ENCODE measurements around the gene MYO1E.
"Not testable (repeated sequence)": the region's sequence is repeated elsewhere in the genome, so short reads cannot be mapped to it uniquely, and the experiment has no call there.

The MYO1E gene

GRCh38 chr15:59346951-59347350 lies 25.7 kb downstream of the MYO1E start:
- Histone ChIP-seq H3K36me3 (ENCODE audit: insufficient read depth, low read length) (no peaks in the 10 kb centered on the region), H3K9me3 (replicated peaks; ENCODE audit: low read length) (no peaks in the 10 kb centered on the region), H3K4me1 (ENCODE audit: control insufficient read depth, insufficient read depth, low read length) (peaks cover 24% of the 10 kb centered on the region), H3K27me3 (ENCODE audit: control insufficient read depth, insufficient read depth, low read length) (no peaks in the 10 kb centered on the region), H3K4me2 (ENCODE audit: low read length) (no peak overlapping the region), H3K4me3 (ENCODE audit: low read length) (no peak overlapping the region), H3K9ac (ENCODE audit: low read depth, low read length) (no peak overlapping the region)

DNA sequence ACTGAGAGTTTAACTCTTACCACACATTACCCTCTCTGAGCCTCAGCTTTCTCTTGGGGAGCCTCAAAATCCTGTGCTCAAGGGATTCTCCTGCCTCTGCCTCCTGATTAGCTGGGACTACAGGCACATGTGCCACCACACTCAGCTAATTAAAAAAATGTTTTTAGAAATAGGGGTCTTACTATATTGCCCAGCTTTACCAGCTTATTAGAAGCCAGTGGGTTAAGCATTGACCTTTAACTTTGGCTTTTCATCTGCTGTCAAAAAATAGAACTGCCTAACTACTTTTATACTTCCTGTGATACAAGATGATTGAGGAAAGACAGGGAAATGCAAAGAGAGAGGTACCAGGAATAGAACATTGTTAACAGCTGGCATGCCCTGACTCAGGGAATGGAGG lies 27.3 kb downstream of the MYO1E start:
- H3K9ac ChIP-seq (ENCODE audit: low read depth, low read length): no peak overlapping the region
- peaks cover 14% of the 10 kb centered on the region for H3K4me1 ChIP-seq (ENCODE audit: control insufficient read depth, insufficient read depth, low read length)
- no peaks in the 10 kb centered on the region for H3K27me3 ChIP-seq (ENCODE audit: control insufficient read depth, insufficient read depth, low read length)
- no peaks in the 10 kb centered on the region for H3K36me3 ChIP-seq (ENCODE audit: insufficient read depth, low read length)
- no peak overlapping the region for H3K4me2 ChIP-seq (ENCODE audit: low read length)
- no peaks in the 10 kb centered on the region for H3K9me3 ChIP-seq (replicated peaks; ENCODE audit: low read length)
- H3K4me3 ChIP-seq (ENCODE audit: low read length): no peak overlapping the region

DNA sequence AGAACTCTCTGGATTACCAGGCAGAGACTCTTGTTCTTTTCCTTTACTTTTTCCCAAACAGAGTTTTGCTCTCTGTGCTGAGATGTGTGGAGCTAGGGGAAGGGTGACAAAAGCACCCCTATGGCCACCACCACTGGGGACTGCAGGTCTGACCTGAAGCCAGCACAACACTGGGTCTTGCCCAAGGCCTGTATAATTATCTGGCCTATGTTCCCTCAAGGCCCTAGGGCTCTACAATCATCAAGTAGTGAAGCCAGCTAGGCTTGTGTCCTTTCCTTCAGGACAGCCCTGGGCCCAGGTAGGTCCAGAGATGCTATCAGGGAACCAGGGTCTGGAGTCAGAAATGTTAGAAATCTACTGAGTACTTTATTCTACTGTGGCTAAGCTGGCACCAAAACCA lies 28.4 kb downstream of the MYO1E start:
- H3K27me3 ChIP-seq (ENCODE audit: control insufficient read depth, insufficient read depth, low read length): no peaks in the 10 kb centered on the region
- no peak overlapping the region for H3K4me3 ChIP-seq (ENCODE audit: low read length)
- H3K9ac ChIP-seq (ENCODE audit: low read depth, low read length): no peak overlapping the region
- no peaks in the 10 kb centered on the region for H3K9me3 ChIP-seq (replicated peaks; ENCODE audit: low read length)
- H3K4me1 ChIP-seq (ENCODE audit: control insufficient read depth, insufficient read depth, low read length): peaks cover 12% of the 10 kb centered on the region
- no peaks in the 10 kb centered on the region for H3K36me3 ChIP-seq (ENCODE audit: insufficient read depth, low read length)
- H3K4me2 ChIP-seq (ENCODE audit: low read length): no peak overlapping the region

GRCh38 chr15:59340325-59340724 lies 32.3 kb downstream of the MYO1E start:
- Histone ChIP-seq H3K4me3 (ENCODE audit: low read length) (no peak overlapping the region), H3K9ac (ENCODE audit: low read depth, low read length) (no peak overlapping the region), H3K4me2 (ENCODE audit: low read length) (no peak overlapping the region), H3K9me3 (replicated peaks; ENCODE audit: low read length) (no peaks in the 10 kb centered on the region), H3K4me1 (ENCODE audit: control insufficient read depth, insufficient read depth, low read length) (peaks cover 14% of the 10 kb centered on the region), H3K27me3 (ENCODE audit: control insufficient read depth, insufficient read depth, low read length) (no peaks in the 10 kb centered on the region), H3K36me3 (ENCODE audit: insufficient read depth, low read length) (no peaks in the 10 kb centered on the region)

DNA sequence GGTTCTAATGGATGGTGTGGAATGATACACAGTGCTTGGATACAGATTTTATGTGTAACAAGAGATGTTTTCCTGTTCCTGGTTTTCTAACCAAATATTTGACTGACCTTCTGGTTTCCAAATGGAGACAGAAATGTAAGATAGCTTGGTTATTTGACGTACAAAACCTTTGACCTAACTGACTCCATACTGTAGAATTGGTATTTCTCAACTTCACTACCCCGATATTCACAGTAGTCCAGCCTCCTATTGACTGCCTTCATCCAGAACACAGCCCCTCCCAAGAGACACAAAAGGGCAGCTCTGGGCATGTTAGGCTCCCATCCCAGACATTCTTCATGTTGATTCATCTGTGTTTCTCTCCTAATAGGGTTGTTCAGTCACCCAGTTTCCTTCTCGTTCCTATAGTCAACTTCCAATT lies 33.4 kb downstream of the MYO1E start:
- H3K4me1 ChIP-seq (ENCODE audit: control insufficient read depth, insufficient read depth, low read length): peaks cover 14% of the 10 kb centered on the region
- H3K27me3 ChIP-seq (ENCODE audit: control insufficient read depth, insufficient read depth, low read length): no peaks in the 10 kb centered on the region
- H3K4me3 ChIP-seq (ENCODE audit: low read length): no peak overlapping the region
- H3K9me3 ChIP-seq (replicated peaks; ENCODE audit: low read length): no peaks in the 10 kb centered on the region
- H3K9ac ChIP-seq (ENCODE audit: low read depth, low read length): no peak overlapping the region
- no peaks in the 10 kb centered on the region for H3K36me3 ChIP-seq (ENCODE audit: insufficient read depth, low read length)
- no peak overlapping the region for H3K4me2 ChIP-seq (ENCODE audit: low read length)

GRCh38 chr15:59338414-59338813 lies 34.3 kb downstream of the MYO1E start:
- Histone ChIP-seq H3K9ac (ENCODE audit: low read depth, low read length) (no peak overlapping the region), H3K4me3 (ENCODE audit: low read length) (no peak overlapping the region), H3K4me1 (ENCODE audit: control insufficient read depth, insufficient read depth, low read length) (peaks cover 14% of the 10 kb centered on the region), H3K36me3 (ENCODE audit: insufficient read depth, low read length) (no peaks in the 10 kb centered on the region), H3K27me3 (ENCODE audit: control insufficient read depth, insufficient read depth, low read length) (no peaks in the 10 kb centered on the region), H3K4me2 (ENCODE audit: low read length) (no peak overlapping the region), H3K9me3 (replicated peaks; ENCODE audit: low read length) (no peaks in the 10 kb centered on the region)

DNA sequence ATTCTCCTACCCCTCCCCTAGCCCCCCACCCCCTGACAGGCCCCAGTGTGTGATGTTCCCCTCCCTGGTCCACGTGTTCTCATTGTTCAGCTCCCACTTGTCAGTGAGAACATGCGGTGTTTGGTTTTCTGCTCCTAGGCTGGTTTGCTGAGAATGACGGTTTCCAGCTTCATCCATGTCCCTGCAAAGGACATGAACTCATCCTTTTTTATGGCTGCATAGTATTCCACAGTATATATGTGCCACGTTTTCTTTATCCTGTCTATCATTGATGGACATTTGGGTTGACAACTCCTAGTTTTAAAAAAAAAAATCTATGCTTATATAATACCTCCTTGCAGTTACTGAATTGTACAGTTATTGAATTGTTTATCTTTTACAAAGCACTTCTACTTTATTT lies 35.9 kb downstream of the MYO1E start:
- H3K4me3 ChIP-seq (ENCODE audit: low read length); H3K36me3 ChIP-seq (ENCODE audit: insufficient read depth, low read length); H3K9me3 ChIP-seq (replicated peaks; ENCODE audit: low read length); H3K27me3 ChIP-seq (ENCODE audit: control insufficient read depth, insufficient read depth, low read length); H3K9ac ChIP-seq (ENCODE audit: low read depth, low read length); H3K4me2 ChIP-seq (ENCODE audit: low read length): not testable (repeated sequence)
- H3K4me1 ChIP-seq (ENCODE audit: control insufficient read depth, insufficient read depth, low read length): peaks cover 14% of the 10 kb centered on the region

DNA sequence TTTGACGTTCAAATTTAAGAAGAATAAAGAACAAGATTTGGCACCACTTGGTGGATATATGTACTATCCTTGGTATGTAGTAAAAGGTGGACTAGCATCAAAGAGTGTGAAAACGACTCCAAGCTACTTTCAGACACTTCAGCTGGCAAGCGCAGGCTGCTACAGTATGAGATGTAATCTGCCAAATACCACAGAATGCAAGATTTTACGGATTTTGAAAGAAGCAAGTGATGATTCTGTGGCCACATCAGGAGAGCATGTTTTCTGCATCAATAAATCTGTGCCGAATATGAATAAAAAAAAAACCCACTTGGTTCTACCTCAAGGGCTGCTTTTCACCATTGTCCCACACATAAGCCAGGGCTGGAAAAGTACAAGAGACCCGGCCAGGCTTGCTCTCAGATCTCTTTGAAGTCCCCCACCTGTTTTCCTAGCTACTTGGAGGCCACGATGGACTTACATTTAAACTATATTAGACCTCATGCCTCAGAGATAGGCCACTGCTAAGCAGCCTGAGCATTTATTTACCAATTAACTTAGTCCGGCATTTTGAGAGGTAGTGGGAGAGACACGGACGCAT lies 37.4 kb downstream of the MYO1E start:
- peaks cover 18% of the 10 kb centered on the region for H3K4me1 ChIP-seq (ENCODE audit: control insufficient read depth, insufficient read depth, low read length)
- H3K27me3 ChIP-seq (ENCODE audit: control insufficient read depth, insufficient read depth, low read length): no peaks in the 10 kb centered on the region
- no peak overlapping the region for H3K4me2 ChIP-seq (ENCODE audit: low read length)
- no peak overlapping the region for H3K4me3 ChIP-seq (ENCODE audit: low read length)
- H3K36me3 ChIP-seq (ENCODE audit: insufficient read depth, low read length): no peaks in the 10 kb centered on the region
- no peak overlapping the region for H3K9ac ChIP-seq (ENCODE audit: low read depth, low read length)
- H3K9me3 ChIP-seq (replicated peaks; ENCODE audit: low read length): no peaks in the 10 kb centered on the region

DNA sequence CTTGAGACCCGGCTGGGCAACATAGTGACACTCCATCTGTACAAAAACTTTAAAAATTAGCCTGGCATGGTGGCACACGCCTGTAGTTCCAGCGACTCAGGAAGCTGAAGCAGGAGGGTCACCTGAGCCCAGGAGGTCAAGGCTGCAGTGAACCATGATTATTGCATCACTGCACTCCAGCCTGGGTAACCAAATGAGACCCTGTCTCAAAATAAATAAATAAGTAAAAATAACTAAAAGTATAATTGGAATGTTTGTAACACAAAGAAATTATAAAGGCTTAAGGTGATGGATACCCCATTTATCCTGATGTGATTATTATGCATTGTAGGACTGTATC lies 38.6 kb downstream of the MYO1E start:
- Histone ChIP-seq H3K4me1 (ENCODE audit: control insufficient read depth, insufficient read depth, low read length) (peaks cover 20% of the 10 kb centered on the region), H3K4me2 (ENCODE audit: low read length) (no peak overlapping the region), H3K27me3 (ENCODE audit: control insufficient read depth, insufficient read depth, low read length) (no peaks in the 10 kb centered on the region), H3K9ac (ENCODE audit: low read depth, low read length) (no peak overlapping the region), H3K4me3 (ENCODE audit: low read length) (no peak overlapping the region), H3K36me3 (ENCODE audit: insufficient read depth, low read length) (no peaks in the 10 kb centered on the region), H3K9me3 (replicated peaks; ENCODE audit: low read length) (no peaks in the 10 kb centered on the region)

DNA sequence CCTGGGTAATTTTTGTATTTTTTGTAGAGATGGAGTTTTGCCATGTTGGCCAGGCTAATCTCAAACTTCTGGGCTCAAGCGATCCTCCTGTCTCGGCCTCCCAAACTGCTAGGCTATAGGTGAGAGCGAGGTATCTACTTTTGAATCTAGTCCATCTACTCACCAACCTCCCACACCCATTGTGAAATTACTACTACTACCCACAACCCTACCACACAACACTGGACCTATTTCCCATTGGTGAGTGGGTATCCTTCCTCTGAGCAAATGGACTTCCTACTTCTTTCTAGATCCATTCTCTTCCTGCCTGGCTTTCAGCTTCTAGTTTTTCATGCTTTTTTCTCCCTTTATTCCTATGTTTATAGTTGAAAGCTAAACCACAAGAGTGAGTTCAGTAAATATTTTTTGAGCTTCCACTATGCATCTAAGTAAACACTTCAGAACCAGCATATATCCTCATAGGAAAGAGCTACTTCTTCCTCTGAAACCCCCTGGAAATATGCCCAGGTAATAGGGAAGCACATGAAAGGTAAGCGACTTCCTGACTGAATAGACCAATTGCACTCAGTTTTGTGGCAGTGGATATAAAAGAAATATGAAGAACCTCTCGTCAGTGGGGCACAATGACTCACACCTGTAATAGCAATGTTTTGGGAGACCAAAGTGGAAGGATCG lies 39.1 kb downstream of the MYO1E start:
- Histone ChIP-seq H3K4me3 (ENCODE audit: low read length) (no peak overlapping the region), H3K27me3 (ENCODE audit: control insufficient read depth, insufficient read depth, low read length) (no peaks in the 10 kb centered on the region), H3K36me3 (ENCODE audit: insufficient read depth, low read length) (no peaks in the 10 kb centered on the region), H3K4me1 (ENCODE audit: control insufficient read depth, insufficient read depth, low read length) (peaks cover 20% of the 10 kb centered on the region), H3K9ac (ENCODE audit: low read depth, low read length) (no peak overlapping the region), H3K9me3 (replicated peaks; ENCODE audit: low read length) (no peaks in the 10 kb centered on the region), H3K4me2 (ENCODE audit: low read length) (no peak overlapping the region)

DNA sequence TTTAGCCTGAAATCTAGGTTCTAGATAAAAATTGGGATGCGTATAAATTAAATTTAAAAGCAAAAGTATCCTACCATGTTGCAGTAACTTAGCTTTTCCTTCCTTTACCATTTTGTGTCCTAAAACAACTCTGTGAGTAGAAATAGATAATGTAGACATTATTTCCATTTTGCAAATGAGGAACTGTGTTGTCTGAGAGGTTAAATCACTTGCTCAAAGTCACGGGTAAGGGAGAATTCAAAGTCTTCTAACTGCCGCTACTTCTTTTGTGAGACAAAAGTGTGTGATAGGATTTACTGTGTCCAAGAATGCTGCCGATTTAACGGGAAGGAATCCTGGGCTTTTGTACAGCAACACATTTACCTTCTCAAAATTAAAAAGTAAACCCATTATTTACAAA lies 40.7 kb downstream of the MYO1E start:
- Histone ChIP-seq H3K9ac (ENCODE audit: low read depth, low read length) (no peak overlapping the region), H3K4me1 (ENCODE audit: control insufficient read depth, insufficient read depth, low read length) (peaks cover 20% of the 10 kb centered on the region), H3K4me2 (ENCODE audit: low read length) (no peak overlapping the region), H3K9me3 (replicated peaks; ENCODE audit: low read length) (no peaks in the 10 kb centered on the region), H3K36me3 (ENCODE audit: insufficient read depth, low read length) (no peaks in the 10 kb centered on the region), H3K4me3 (ENCODE audit: low read length) (no peak overlapping the region), H3K27me3 (ENCODE audit: control insufficient read depth, insufficient read depth, low read length) (no peaks in the 10 kb centered on the region)

DNA sequence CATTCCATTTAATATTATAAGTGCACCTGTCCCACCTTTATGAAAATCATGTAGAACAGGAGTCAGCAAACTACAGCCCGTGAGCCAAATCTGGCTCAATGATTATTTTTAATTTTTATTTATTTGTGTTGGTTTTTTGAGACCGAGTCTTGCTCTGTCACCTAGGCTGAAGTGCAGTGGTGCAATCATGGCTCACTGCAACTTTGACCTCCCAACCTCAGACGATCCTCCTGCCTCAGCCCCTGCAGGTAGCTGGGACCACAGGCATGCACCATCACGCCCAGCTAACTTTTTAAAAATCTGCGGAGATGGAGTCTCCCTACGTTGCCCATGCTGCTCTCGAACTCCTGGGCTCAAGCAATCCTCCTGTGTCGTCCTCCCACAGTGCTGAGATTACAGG lies 42.0 kb downstream of the MYO1E start:
- H3K27me3 ChIP-seq (ENCODE audit: control insufficient read depth, insufficient read depth, low read length): no peaks in the 10 kb centered on the region
- H3K9me3 ChIP-seq (replicated peaks; ENCODE audit: low read length): no peaks in the 10 kb centered on the region
- no peak overlapping the region for H3K4me3 ChIP-seq (ENCODE audit: low read length)
- no peak overlapping the region for H3K9ac ChIP-seq (ENCODE audit: low read depth, low read length)
- no peak overlapping the region for H3K4me2 ChIP-seq (ENCODE audit: low read length)
- peaks cover 20% of the 10 kb centered on the region for H3K4me1 ChIP-seq (ENCODE audit: control insufficient read depth, insufficient read depth, low read length)
- H3K36me3 ChIP-seq (ENCODE audit: insufficient read depth, low read length): no peaks in the 10 kb centered on the region

Measured in skeletal muscle satellite cell (primary cell).